Thyroid gland (tissue), 4 donors: Measurements from ENCODE around the gene MUC2. TPM values are rescaled to one million over a fixed set of nuclear protein-coding genes. Genes with fewer than 3 reads are reported as not detected.

Experiments used
- DNase-seq, 2 donors: peaks; one replicate each; pipeline ENCODE4 v3.0.0-alpha.2; 2019
- H3K27ac ChIP-seq, 3 donors: fragments of 200-600 bp; sonication (generic); 1 replicate in 2 of 3; 2 replicates in 1 of 3; pipeline ENCODE4 v1.5.1; 2016 to 2019; ENCODE audit warnings: mild to moderate bottlenecking in 1 of 3, moderate library complexity in 1 of 3
- H3K27me3 ChIP-seq: fragments of 200-600 bp; sonication (generic); one replicate; pipeline ENCODE4 v1.5.1; 2019
- H3K36me3 ChIP-seq, 2 donors: fragments of 200-600 bp; sonication (generic); one replicate each; pipeline ENCODE4 v1.5.1; 2016 to 2019
- H3K4me1 ChIP-seq, 2 donors: fragments of 200-600 bp; sonication (generic); one replicate each; pipeline ENCODE4 v1.5.1; 2017 to 2019
- H3K4me3 ChIP-seq, 3 donors: fragments of 200-600 bp; sonication (generic); replicated peaks in 1 of 3; 1 replicate in 2 of 3; 2 replicates in 1 of 3; pipeline ENCODE4 v1.5.1; 2016; ENCODE audit warnings: mild to moderate bottlenecking in 1 of 3
- H3K9me3 ChIP-seq: fragments of 200-600 bp; sonication (generic); one replicate; pipeline ENCODE4 v1.5.1; 2017
- CTCF ChIP-seq, 6 experiments: fragments of 200-600 bp in 3 of 6; fragments of 450-650 bp in 3 of 6; sonication (generic) in 3 of 6; IDR thresholded peaks; one replicate each; pipeline ENCODE4 v1.5.1; 2016 to 2019; ENCODE audit warnings: antibody characterized with exemption in 6 of 6, mild to moderate bottlenecking in 2 of 6, inconsistent platforms in 1 of 6, moderate library complexity in 1 of 6
- POLR2A ChIP-seq, 2 donors: fragments of 450-650 bp; IDR thresholded peaks; one replicate each; pipeline ENCODE4 v1.6.1; 2017; ENCODE audit warnings: antibody characterized with exemption in 2 of 2, mild to moderate bottlenecking in 2 of 2, moderate library complexity in 1 of 2
- WGBS, 2 donors: methylation state at CpG; one replicate each; pipeline ENCODE4 v1.1.5; 2017; 5-methylcytosine and 5-hydroxymethylcytosine counted together
- intact Hi-C: fragments of 100-400 bp; cut with DNase I; formaldehyde crosslinking; loops from one replicate; pipeline ENCODE4 v1.15.1; 2023
- total RNA-seq, 4 donors: library from RNA; depleted of rRNA; stranded (reverse); fragments of >200 nt; gene quantifications; one replicate each; pipeline ENCODE4 v1.2.3, GENCODE V29; 2016

MUC2 gene
- total RNA-seq, 4 donors from 2014 or later: not detected

DNA sequence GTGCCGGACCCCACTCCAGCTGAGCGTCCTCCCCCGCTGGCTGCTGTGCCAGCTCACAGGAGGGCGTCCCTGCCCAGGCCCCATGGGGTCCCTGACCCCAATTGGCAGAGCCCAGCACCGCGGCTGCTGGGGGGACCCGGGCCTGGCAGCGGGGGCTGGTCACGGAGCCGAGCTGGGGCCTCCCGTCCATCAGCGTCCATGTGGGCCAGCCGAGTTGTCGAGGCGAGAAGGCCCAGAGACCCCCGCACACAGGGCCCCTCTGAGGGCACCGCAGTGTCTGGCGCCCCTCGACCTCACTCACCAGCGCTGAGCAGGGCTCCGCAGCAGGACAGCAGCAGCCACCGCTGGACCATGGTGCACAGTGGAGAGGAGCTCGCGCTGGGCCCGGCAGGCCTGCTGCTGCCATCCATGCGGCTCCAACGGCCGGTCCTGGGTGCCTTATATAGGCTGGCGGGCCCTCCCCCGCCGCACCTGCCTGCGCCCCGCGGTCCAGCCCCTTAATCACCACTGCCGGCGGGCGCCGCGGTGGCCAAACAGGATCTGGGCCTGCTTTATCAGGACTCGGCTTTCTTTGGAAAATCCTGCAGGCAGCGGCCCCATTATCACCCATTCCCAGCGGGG is 38.3 kb upstream of the MUC2 start, which contains the start of gene MUC6:
Gene MUC6, minus strand, starts transcription at position 416 of the 621 bp plus-strand sequence. Its CDS starts 63 bp downstream, at position 353.
- WGBS, 2 donors: 63 to 83% methylated on average over 1 to 18 of the region's 42 CpGs
- H3K4me1 ChIP-seq: no peaks in the 10 kb centered on the region
- H3K9me3 ChIP-seq: no peaks in the 10 kb centered on the region
- H3K27ac ChIP-seq: no peak within 1 kb of the TSS
- no peaks in the 10 kb centered on the region for H3K27me3 ChIP-seq
- TF ChIP-seq CTCF (IDR thresholded peaks at IDR 0.05) (no peak), POLR2A (IDR thresholded peaks at IDR 0.05) (no peak)
- no peaks in the 10 kb centered on the region for H3K36me3 ChIP-seq
- H3K4me3 ChIP-seq: no peak within 1 kb of the TSS
- no peak for DNase-seq
- intact Hi-C loops: no loop called here

DNA sequence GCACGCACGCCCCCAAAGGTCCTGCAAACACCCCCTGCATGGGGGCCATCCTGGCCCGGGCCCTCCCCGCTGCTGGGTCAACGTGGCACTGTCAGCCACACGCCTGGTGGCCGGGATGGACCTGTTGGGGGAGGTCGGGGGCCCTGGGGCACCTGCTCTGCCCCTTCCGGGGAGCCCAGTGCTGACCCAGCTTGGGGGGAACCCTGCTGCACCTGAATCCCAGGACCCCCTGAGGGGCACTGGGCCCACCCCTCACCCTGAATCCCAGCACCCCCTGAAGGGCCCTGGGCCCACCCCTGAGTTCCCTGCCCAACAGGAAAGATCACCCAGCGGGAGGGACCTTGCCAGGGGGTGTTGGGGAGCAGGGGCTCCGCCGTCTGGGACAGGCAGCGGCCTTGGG is 37.7 kb upstream of the MUC2 start:
- H3K36me3 ChIP-seq: no peaks in the 10 kb centered on the region
- DNase-seq: no peak

DNA sequence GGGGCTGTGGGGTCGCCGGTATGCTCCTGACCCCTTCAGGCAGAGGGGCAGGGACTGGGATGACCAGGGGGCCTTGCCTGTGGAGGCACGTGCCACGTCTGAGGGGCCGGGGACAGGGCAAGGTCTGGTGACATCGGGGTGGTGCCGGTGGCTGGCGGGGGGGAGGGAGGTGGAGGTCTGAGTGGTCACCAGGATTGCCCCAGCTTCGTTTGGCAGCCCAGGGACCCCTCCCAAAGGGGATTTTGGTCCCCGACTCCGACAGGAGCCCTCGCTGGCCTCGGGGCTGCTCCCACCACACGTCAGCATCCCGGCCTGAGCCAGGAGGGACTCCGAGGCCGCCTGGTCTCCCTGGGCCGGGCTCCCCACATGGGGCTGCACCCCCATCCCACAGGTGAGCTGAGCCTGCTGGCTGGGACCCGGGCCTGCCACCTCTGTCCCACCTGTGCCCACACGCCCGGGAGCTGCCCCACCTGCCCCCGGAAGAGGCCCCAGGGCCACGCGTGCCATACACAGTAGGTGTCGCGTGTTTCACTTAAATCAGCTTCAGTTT is 37.1 kb upstream of the MUC2 start:
- DNase-seq: no peak
- H3K9me3 ChIP-seq: no peaks in the 10 kb centered on the region
- no peak overlapping the region for H3K27ac ChIP-seq
- no peak overlapping the region for H3K4me3 ChIP-seq
- 85 to 88% methylated on average over 11 to 18 of the region's 26 CpGs for WGBS, 2 donors
- H3K4me1 ChIP-seq: no peaks in the 10 kb centered on the region
- H3K36me3 ChIP-seq: no peaks in the 10 kb centered on the region
- no peaks in the 10 kb centered on the region for H3K27me3 ChIP-seq
- TF ChIP-seq POLR2A (IDR thresholded peaks at IDR 0.05) (no peak), CTCF (IDR thresholded peaks at IDR 0.05) (no peak)
- intact Hi-C loops: no loop called here

More for the DNA sequence above, 37.7 kb upstream of the MUC2 start:
- intact Hi-C loops: no loop called here
- Histone ChIP-seq H3K4me1 (no peaks in the 10 kb centered on the region), H3K27me3 (no peaks in the 10 kb centered on the region), H3K9me3 (no peaks in the 10 kb centered on the region), H3K4me3 (no peak overlapping the region), H3K27ac (no peak overlapping the region)
- TF ChIP-seq CTCF (IDR thresholded peaks at IDR 0.05) (no peak), POLR2A (IDR thresholded peaks at IDR 0.05) (no peak)
- 74% methylated on average over 13 of the region's 13 CpGs; no CpG with 5 or more reads in 1 of the 2 donors for WGBS, 2 donors

GRCh38 chr11:1038361-1038760 is 36.3 kb upstream of the MUC2 start:
- no peaks in the 10 kb centered on the region for H3K9me3 ChIP-seq
- no peaks in the 10 kb centered on the region for H3K36me3 ChIP-seq
- 70 to 100% methylated on average over 1 to 5 of the region's 10 CpGs for WGBS, 2 donors
- peaks cover 0 to 5% of the 10 kb centered on the region in 2 donors for H3K4me1 ChIP-seq
- H3K4me3 ChIP-seq: no peak overlapping the region
- intact Hi-C loops: no loop called here
- H3K27me3 ChIP-seq: no peaks in the 10 kb centered on the region
- no peak overlapping the region for H3K27ac ChIP-seq
- no peak for DNase-seq
- no peak for TF ChIP-seq POLR2A (IDR thresholded peaks at IDR 0.05)
- no peak for TF ChIP-seq CTCF (IDR thresholded peaks at IDR 0.05)

GRCh38 chr11:1038921-1039320 is 35.8 kb upstream of the MUC2 start:
- H3K27me3 ChIP-seq: no peaks in the 10 kb centered on the region
- H3K4me3 ChIP-seq: no peak overlapping the region
- peaks cover 2 to 11% of the 10 kb centered on the region in 2 donors for H3K4me1 ChIP-seq
- H3K36me3 ChIP-seq: no peaks in the 10 kb centered on the region
- DNase-seq: no peak
- WGBS, 2 donors: 91% methylated on average over 11 to 12 of the region's 12 CpGs
- no peak overlapping the region for H3K27ac ChIP-seq
- intact Hi-C loops: no loop called here
- no peak for TF ChIP-seq POLR2A (IDR thresholded peaks at IDR 0.05)
- no peak for TF ChIP-seq CTCF (IDR thresholded peaks at IDR 0.05)
- H3K9me3 ChIP-seq: no peaks in the 10 kb centered on the region
